Measurements from ENCODE around the gene KRTAP12-4.
"Not testable (repeated sequence)": the region's sequence is repeated elsewhere in the genome, so short reads cannot be mapped to it uniquely, and the experiment has no call there.

Gene KRTAP12-4, protein sequence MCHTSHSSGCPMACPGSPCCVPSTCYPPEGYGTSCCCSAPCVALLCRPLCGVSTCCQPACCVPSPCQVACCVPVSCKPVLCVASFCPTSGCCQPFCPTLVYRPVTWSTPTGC
- 0 to 0.23 (median 0) reads per million in 4 donors for total RNA-seq

DNA sequence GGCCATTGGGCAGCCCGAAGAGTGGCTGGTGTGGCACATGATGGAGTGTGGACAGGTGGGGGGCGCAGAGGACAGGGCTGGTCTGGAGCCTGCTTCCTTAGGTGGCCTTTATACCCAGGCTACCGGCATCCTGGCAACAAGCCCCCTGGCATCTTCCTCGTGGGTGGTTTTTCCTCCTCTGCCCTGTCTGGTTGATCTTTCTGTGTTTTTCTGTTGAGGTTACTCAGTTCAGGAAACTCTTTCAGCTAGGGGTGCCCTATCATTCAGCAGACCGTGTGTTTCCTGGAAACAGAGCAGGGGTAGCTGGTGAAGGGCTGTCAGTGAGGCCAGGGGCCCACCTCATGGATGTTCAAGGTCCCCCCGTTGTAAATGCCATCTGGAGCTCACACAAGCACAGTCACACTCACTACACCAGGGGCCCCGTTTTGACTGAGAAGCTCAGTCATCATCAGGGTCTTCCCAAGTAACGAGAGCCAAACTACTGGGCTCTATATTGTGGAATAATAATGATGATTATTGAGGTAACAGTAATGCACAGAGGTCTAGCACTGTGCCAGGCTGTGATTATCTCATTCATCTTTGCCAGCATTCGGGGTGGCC lies at the start of gene KRTAP12-4:
Gene KRTAP12-4, minus strand, starts transcription at position 84 of the 600 bp plus-strand sequence. Its CDS starts 45 bp downstream, at position 39.
- peak in 1 of 5 donors; percentile 55 for DNase-seq

DNA sequence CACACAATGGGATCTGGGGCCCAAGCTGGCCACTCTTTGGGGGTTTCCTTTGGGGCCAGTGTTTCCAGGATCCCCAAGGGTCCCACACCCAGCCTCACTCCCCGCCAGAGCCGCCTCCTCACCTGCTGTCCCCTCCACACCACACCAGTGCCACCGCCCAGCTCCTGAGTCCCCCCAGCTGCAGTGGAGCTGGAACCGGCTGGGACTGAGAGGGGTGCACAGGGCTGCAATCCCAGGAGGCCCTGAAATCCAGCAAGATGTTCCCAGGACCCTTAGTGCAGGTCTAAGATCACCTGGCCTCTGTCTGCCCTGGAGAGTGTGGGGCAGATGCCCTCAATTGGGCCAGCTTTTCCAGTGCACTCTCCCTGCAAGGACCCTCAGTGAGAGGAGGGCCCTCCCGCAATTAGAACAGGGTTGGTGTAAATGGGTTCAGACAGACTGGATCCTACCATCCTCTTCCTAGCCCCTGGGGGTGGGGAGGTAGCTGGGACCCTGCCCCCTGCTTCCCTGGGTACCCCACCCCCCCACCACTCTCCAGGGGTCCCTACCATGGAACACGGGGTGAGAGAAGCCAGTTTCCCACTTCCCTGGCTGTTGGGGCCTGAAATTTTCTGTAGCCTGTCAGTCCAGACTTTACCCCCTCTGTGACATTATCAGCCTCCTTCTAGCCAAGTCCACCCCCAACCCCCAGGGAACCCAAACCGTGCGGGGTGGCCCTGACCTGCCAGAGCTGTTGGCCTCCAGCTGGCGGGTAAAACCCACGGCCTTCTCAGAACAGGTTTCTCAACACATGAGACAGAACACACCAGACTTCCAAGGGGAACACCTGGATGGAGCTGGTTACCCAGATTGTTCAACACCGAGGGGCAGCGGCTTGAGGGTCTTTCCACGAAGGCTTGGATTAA lies 49.5 kb upstream of the KRTAP12-4 start:
- DNase-seq = no peak

DNA sequence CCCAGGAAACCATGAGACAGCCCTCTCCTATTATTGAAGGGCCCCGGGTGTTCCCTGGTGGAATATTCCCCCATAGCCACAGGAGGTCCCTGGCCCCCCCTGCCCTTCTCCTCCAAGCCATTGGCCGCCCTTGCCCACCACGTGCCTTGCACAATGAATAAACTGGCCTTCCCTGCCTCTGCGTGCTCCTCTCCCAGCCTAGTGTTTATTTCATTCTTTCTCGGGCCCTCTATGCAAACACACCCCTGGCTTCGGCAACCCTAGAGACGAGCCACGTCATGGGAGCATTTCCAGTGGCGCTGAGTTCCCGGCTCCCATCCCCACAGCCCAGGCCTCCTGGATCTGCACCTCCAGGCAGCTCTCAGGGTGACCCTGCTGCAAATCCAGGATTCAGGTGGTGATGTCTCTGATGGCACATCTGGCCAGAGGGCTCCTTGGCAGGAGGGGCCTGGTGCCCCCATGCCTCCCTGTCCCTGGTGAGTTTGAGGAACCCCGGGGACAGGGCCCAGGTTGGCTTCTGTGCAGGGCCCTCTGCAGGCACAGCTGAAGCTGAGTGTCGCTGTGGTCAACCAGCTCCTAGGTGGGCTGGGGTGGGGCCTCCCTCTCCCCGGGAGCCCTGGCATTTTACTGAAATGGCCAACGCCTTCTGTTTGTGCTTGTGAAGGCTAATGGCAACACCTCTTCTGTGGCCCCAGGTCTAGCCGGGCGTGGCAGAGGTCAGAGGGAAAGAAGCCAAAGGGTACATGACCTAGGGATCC lies 48.7 kb upstream of the KRTAP12-4 start:
- DNase-seq = no peak

DNA sequence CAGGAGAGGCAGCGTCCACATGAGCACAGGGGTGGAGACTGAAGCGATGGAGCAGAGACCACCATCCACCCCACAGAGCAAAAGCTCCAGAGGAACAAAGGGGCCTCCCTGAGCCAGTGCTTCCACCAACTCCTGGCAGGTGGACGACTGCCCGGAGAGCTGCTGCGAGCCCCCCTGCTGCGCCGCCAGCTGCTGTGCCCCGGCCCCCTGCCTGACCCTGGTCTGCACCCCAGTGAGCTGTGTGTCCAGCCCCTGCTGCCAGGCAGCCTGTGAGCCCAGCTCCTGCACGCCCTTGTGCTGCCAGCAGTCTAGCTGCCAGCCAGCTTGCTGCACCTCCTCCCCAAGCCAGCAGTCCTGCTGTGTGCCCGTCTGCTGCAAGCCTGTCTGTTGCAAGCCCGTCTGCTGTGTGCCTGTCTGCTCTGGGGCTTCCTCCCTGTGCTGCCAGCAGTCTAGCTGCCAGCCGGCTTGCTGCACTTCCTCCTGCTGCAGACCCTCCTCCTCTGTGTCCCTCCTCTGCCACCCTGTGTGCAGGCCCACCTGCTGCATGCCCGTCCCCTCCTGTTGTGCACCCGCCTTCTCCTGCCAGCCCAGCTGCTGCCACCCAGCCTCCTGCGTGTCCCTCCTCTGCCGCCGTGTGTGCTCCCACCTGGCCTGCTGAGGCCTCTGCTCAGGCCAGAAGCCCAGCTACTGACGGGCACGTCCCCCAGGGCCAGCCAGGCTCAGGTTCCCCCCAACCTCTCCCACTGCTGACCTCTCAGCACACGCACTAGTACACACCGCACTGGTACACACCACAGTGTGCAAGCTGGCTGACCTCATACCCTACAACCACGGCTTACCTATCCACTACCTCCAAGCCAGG lies 47.9 kb upstream of the KRTAP12-4 start:
- no peak for DNase-seq

DNA sequence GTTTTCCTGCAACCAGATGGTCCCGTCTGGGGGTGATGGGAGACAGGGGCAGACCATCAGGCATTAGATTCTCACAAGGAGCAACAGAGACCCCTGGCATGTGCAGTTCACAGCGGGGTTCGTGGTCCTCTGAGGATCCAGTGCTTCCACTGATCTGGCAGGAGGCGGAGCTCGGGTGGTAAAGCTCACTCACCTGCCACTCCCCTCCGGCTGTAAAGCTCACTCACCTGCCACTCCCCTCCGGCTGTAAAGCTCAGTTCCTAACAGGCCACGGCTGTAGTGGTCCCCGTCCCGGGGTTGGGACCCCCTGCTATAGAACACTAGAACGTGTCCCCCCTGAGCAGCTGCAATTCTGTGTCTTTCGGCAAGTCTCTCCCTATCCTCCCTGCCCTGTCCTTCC lies 47.1 kb upstream of the KRTAP12-4 start:
- no peak for DNase-seq

DNA sequence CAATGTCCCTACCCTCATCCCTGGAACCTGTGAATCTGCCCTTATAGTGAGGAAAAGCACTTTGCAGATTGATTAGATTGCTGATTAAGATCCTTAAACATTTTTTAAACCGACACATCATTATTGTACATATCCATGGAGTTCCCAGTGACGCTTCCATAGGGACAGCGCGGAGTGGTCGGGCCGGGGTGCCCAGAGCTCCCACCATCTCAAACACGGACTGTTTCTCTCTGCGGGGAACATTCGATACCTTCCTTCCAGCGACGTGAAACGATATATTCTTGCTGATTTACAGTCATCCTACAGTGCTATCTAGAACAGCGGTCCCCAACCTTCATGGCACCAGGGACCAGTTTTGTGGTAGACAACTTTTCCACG lies 46.6 kb upstream of the KRTAP12-4 start:
- DNase-seq = no peak

DNA sequence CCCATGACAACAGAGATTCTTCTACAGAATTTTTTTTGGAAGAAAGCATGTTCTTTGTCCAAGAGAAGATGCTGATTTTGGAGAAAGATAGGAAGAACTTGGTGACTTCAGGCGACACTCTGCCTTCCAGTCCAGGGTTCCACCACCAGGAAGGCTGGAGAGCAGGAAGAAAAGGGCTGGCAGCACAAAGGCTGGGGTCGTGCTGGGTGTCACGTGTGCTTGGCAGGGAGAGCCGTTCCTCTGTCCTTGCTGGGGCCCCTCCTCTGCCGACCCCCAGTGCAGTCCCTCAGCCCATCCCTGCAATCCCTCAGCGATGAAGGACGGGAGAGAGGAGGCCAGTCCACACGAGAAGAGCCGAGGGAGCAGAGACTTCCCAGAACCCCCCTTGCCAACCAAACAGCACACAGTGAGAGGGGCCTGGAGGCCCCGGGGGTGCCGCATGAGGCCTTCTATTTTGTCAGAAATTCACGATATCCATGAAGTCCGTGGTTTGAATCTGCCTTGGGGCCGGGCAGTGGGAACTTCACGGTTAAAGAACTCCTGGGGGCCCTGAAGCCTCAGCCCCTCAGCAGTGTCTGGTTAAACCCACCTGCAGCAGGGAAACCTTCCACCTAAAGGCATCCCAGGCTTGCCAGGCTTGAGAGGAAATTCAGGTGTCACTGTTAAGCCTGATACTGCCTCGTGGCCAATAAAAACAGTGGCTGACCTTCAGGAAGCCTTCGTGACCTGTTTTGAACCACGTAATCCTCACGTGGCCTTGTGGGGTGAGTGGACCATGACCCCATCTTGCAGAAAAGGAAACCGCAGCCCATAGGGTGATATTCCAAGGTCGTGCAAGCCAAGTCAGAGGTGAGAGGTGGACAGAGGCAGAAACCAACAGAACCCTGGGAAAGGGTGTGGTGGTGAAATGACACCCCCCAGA lies 45.9 kb upstream of the KRTAP12-4 start:
- DNase-seq = no peak

DNA sequence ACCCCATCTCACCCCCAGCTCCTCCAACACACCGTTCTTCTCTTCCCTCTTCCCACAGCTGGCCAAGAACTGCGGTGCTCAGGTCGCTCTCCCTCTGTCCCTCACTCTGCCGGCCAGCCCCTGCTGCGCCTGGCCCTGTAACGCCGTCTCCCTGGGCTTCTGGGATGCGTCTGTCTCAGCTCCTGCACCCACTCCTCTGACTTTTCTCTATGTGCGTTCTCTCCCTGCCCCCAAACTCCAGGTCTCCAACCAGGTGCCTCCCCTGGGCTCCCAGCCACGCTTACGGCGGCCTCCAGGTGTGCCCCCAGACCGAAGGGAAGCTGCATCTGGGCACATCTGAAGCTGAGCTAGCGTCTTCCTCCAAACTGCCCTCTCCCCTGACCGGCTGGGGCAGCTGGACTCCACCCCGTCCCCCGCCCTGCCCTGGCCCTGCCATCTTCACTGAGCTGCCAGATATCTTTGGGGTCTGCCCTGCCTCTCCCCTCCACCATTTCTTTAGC lies 45.1 kb upstream of the KRTAP12-4 start:
- no peak for DNase-seq

DNA sequence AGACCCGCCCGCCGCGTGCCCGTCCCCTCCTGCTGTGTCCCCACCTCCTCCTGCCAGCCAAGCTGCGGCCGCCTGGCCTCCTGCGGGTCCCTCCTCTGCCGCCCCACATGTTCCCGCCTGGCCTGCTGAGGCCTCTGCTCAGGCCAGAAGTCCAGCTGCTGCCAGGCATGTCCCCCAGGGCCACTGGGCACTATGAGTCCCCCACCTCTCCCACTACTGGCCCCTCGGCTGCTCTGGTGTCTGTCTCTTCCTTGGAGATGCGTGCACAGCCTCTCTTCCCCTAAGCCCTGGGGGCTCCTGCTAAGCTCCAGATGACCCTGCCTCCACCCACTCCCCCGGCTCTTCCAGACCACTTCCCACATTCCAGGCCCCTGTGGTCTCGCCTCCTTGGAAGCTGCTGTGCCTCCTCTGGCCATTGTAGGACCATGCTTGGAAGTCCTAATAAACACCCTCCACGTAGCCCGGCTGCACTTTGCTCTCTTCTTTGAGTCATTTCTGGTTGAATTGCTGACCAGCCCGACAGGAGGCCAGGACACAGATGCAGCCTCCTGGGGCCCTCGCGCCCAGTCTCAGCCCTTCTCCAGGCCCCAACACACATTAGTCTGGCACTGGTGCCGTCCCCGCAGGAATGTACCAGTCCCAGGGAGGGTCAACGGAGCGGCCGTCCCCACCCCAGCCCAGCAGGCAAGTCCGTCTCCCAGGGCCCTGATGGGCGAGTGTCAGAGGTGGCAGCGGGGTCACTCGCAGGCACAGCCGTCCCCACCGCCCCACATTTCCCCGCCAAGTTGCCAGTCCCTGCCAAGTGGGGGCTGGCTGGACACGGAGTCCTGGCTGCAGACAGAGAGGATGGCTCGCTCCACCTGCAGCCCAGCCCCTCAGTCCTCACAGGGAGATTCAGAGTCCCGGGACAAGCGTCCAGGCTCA lies 43.6 kb upstream of the KRTAP12-4 start:
- DNase-seq = no peak

DNA sequence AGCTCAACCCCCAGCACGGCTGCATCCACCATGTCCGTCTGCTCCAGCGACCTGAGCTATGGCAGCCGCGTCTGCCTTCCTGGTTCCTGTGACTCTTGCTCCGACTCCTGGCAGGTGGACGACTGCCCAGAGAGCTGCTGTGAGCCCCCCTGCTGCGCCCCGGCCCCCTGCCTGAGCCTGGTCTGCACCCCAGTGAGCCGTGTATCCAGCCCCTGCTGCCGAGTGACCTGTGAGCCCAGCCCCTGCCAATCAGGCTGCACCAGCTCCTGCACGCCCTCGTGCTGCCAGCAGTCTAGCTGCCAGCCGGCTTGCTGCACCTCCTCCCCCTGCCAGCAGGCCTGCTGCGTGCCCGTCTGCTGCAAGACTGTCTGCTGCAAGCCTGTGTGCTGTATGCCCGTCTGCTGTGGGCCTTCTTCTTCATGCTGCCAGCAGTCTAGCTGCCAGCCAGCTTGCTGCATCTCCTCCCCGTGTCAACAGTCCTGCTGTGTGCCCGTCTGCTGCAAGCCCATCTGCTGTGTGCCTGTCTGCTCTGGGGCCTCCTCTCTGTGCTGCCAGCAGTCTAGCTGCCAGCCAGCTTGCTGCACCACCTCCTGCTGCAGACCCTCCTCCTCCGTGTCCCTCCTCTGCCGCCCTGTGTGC lies 42.8 kb upstream of the KRTAP12-4 start, which contains the start of gene KRTAP10-12:
Gene KRTAP10-12, plus strand, starts transcription at position 1 of the 639 bp plus-strand sequence. Its CDS starts 30 bp downstream, at position 31.
- DNase-seq = not testable (repeated sequence)

DNA sequence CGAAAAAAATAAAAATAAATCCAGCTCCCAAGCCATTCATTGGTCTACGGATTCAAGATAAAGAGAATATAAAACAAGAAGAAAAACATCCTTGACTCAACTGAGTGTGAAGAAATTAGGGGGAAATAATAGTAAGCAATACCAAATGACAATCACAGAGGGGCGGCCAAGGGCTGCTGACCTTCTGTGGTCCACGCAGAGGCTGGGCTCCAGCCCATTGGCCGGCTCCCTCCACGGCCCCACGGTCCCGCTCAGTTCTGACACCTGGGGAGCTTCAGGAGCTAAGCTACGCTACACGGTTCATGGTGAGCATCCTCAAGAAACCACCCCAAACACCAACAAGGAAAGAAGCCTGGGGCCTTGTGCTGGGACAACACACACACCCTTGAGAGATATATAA lies 42.1 kb upstream of the KRTAP12-4 start:
- DNase-seq = no peak

DNA sequence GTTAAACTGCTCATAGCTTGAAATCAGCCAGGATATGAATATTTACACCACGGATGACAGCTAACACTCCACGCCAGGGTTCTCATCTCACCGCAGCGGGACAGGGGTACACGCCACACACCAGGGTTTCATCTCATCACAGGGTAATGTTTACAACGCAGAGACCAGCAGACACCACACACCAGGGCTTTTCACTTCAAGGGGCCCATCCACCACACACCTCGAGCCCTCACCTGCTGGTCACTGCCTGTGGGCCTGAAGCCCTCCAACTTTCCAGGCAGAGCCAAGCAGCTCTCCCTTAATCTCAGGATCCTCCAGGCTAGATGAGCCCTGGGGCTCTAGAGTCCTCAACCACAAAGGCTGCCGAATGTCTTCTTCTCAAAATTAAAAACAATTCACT lies 41.2 kb upstream of the KRTAP12-4 start:
- DNase-seq = no peak

DNA sequence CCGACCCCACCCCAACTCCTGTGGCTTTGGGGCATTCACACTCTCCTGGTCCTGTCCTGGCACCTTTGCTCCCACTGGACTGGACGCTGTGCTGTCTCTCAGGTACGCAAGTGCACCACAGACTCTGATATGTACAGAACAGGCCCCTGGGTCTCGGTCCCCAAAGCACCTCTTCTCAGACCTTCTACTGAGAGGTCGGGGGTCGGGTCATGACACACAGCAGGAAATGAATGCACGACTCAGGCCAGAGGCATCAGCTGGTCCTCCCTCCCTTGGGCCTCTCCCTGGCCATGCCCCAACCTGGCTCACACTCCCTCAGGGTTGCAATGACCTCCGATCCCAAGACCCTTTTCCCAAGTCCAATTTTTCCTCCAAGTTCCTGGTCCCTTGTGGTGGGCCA lies 40.7 kb upstream of the KRTAP12-4 start:
- no peak for DNase-seq

DNA sequence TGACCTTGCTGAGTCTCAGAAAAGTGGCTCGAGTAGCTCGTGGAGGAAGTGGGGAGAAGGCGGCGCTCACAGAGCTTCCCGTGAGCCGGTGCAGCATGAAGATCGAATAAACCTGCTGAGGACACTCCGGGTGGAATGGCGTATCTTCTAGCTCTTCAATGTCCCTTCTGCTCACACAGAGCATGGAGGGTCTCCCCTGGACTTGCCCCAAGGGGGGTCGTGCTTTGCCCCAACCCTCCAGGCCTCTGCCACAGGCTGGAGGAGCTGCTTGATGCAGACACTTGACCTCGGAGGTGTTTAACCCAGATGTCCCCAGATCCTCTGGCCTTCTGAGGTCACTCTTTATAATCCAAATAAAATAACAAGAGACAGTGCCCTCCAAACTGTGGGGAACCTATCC lies 40.3 kb upstream of the KRTAP12-4 start:
- no peak for DNase-seq

DNA sequence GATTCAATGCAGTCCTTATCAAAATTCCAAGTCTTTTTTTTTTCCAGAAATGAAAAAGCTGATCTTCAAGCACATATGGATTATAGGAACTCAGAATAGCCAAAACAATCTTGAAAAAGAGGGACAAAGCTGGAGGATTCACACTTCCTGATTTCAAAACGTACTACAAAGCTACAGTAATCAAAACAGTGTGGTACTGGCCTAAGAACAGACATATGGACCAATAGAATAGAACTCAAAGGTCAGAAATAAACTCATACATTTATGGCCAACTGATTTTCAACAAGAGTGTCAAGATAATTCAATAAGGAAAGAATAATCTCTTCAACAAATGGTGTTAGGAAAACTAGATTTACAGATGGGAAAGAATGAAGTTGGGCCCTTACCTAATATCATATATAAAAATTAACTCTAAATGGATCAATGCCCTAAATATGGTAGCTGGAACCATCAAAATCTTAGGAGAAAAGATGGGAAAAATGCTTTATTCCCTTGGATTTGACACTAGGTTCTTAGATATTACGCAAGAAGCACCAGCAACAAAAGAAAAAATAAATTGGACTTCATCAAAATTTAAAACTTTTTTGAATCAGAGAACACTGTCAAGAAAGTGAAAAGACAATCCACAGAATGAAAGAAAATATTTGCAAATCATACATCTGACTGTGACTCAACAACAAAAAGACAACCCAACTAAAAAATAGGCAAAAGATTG lies 38.5 kb upstream of the KRTAP12-4 start:
- DNase-seq = no peak

DNA sequence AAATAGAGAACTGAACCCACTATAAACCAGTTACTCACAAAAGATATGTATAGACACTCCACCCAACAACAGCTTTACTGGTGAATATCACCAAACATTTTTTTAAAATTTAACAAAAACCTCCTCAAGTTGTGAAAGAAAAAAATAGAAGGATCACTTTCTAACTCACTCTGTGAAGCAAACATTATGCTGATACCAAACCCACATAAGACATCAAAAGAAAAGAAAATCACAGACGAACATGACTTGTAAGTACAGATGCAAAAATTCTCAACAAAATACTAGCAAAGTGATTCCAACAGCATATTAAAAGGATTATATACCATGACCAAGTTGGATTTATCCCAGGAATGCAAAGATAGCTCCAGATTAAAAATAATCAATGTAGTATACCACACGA lies 37.2 kb upstream of the KRTAP12-4 start:
- DNase-seq = no peak

DNA sequence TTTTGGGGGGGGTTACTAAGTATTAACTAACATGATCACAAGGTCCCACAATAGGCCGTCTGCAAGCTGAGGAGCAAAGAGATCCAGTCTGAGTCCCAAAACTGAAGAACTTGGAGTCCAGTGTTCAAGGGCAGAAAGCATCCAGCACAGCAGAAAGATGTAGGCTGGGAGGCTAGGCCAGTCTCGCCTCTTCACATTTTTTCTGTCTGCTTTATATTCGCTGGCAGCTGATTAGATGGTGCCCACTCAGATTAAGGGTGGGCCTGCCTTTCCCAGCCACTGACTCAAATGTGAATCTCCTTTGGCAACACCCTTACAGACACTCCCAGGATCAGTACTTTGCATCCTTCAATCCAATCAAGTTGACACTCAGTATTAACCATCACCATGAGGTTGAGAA lies 35.3 kb upstream of the KRTAP12-4 start:
- DNase-seq = not testable (repeated sequence)

DNA sequence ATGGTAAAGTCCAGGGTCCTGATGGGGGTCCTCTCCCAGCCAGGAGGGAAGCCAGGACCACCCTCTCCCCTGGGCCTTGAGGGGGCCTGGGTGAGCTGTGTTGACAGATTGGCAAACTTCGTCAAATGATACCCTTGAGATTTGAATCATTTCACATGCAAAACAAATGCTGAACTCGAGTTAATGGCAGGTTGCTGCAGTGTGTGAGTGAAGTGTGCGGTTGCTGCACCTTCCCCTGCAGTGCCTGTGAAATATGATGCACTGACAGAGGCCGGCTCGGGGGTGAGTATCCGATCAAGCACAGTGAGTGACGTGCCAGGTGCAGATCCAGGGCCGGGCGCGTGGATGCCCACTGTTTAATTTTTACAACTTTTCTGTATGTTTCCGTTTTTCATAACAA lies 33.2 kb upstream of the KRTAP12-4 start:
- no peak for DNase-seq

Measured in T-helper 1 cell (primary cell).